ENCODE measurements around the gene NTRK2.
A peak's percentile ranks its signal among the peaks of the same experiment; 100 is the strongest.

The NTRK2 gene

DNA sequence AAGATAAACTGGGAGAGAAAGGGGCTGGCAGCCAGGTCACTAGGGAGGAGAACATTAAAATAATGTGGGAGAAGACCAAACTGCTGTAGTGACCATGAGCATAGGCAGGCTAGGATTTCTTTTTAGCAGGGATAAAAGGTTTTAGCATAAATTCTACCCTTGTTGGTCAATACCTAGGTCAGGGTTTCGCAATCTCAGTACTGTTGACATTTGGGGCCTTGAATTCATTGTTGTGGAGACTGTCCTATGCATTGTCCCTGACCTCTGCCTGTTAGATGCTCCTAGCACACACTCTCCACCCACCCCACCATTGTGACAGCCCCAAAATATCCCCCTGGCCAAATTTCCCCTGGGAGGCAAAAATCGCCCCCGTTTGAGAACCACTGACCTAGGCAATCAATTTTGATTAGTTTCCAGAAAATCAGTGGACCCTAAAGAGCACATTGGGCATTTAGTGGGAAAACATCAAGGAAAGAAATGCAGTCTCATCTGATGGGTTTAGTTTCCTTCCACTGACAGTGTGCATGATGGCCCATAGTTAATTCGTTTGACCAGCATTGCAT, 181.4 kb downstream of the NTRK2 start:
- no peak for DNase-seq (ENCODE audit: low spot score)

DNA sequence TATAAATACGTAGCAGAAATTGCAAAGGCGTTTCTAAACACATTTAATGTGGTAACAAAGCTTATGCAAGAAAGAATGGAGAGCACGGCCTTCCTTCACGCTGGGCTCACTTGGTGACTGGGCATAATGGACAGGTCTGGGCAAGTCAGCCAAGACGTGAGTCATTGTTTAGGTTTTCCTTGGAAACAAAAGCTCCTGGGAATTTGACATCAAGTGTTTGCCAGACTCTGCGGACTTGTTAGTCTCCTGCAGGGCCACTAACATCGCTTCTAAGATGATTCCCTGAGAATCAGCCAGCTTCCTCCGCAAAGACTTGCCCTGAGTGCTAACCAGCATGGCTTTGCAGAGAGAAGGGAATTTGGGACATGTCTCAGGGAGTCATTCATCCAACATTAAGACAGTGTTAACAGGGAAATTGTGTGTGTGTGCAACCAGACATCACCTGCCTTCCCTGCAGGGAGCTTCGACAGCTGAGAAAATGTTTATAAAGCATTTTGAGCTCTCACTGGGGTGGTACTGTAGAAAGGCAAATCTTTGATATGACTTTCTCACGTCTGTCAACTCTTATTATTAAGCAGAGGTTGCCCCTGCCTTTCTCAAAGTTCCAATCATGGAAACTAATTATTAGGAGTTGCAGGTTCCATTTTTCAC, 182.5 kb downstream of the NTRK2 start:
- DNase-seq (ENCODE audit: low spot score), result peak; percentile 75

DNA sequence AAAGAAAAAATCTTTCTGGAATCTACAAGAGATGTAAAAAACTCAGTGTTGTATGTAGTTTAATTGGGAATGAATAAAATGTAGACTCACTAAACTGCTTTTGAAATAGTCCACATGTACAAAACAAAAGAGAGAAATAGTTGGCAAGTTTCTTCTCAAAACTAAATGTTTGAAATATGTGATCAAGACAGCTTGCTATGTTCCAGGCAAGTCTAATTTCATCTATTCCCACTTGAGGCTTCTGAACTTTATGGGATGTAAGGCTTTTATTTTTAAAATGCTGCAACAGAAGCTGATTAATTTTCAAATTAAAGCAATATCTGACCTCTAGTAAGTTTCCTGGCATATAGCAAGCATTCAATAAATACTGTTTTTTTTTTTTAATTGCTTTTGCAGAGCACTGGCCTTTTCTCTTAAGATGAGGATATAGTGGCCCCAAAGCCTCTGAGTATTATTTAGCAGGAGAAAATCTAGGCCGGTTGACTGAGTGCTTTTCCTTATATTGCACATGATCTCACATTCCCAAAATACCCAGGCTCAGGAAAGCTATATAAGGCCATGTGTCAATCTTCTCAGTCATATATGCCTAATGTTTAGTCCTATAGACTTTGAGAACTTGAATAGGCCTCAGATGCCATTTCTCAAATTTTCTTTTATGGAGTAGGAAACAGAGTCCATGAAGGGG, 183.2 kb downstream of the NTRK2 start:
- DNase-seq (ENCODE audit: low spot score), result no peak

DNA sequence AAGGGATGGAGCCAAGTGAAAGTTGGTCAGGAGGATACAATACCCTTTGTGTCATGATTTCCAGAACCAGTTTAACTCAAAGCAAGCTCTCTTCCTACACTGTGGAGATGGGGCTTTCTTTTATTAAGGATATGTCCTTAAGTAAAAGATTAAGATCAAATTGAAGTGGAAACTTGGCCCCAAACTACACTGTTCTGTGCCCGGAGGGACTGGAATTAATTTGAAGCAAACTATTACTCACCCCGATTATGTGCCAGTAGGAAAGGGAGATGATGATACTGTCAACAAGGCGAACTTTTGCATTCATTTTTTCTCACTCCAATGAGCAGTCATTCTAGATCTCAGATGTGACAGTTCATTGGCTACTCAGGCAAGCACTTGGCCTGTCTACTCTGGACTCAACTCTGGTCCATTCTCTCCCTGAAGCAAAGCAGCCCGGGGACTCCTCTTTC, 186.7 kb downstream of the NTRK2 start:
- no peak for DNase-seq (ENCODE audit: low spot score)

DNA sequence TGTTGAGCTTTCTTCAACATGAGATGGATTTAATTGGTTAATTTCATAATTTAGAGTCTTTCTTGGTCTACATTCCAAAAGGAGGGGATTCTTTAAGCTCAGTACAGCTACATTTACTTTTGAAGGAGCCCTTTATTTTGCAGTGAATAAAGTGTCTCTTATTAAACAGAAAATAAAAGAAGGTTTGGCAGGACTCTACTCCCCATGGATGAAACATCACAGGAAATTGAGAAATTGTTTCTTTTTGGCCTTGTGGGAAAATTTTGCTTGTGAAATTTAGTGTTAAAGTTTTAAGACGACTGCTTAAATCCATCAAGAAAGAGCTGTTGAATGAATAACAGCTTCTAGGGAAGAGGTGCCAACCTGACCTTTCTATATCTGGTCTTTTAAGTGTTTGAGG, 187.7 kb downstream of the NTRK2 start:
- DNase-seq (ENCODE audit: low spot score), result no peak

DNA sequence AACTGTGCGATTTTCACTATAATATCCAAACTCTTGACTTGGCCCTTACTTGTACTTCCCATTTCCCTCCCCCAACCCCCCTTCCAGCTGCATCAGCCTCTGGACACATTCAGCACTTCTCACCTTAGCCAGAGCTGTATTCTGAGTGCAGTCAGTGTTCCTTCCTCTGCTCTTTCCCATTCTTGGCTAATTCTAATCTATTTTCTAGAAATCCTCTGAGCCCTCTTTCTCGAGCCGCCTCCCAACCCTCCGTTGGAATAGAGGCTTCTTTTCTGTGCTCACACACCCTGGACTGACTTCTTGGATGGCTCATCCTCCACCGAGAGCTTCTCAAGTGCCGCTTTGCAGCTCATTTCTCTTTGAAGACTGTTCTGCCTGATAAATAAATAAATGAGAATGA, 188.8 kb downstream of the NTRK2 start:
- no peak for DNase-seq (ENCODE audit: low spot score)

DNA sequence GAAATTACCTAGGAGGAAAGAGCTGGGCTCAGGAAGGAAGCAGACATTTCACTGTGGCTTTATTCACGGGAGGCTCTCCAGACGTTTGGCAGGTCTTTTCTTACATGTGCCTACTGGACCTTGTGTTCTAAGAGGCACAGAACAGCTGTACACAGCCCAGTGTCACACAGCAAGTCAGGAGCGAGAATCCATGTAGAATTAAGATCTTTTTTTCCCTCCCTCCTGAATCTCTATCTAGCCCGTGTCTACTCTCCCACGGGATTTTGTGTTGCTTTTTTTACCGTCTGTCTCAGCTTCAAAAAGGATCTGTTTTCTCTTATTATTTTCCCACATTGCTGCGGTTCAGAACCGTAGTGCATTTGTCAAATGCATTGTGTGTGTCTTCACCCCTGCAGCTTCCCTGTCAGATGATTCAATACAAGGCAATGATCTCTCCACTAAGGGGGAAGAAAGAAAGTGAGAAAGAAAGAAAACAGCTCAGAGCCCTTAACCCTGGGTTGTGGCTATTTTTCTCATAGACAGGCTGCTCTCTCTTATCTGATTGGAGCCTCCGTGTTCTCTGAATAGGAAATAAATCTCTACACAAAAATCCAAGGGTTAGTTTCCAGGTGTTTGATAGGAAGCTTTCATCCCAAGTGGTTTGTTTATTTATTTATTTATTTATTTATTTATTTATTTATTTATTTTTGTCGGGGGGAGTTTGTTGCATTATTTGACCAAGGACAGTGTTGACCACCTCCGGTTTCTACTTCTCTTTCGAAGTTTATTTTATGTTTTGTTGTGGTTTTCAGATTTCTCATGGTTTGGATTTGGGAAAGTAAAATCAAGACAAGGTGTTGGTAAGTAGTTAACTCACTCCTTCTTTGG, 191.0 kb downstream of the NTRK2 start:
- no peak for DNase-seq (ENCODE audit: low spot score)

DNA sequence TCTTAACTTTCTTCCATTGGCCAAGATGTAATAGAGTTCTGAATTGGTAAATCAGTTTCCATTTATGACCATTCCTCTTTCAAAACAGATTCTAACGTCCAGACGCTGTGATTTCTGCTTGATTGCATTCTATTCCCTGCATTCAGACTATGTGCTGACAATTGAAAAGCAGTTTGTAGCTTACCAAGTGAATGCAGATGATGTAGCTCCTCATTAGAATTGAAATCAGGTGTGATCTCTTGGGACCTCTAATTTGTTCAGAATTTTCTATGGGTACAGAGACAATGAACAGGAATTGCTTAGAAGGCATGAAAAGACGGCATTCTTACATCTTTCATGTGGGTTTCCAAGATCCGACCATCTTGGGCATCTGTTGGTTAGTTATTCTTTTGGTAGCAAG, 191.9 kb downstream of the NTRK2 start:
- no peak for DNase-seq (ENCODE audit: low spot score)

DNA sequence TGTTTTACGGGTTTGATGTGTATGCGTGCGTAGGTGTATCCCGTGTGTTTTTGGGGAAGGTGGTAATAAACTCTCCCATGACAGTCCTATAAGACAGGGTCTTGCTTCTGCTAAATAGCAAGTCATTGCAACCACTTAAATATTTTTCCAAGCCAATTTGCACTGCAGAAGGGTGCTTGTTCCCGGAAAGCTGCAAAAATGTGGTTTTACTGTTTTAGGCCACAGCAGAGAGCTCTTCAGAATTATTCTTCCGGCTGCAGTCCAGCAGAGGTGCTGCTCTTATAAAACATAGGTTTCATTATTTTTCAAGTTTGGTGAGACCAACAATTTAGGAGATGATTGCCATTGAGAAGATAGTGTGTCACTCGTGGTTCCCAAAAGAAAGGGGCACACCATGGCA, 192.8 kb downstream of the NTRK2 start:
- no peak for DNase-seq (ENCODE audit: low spot score)

DNA sequence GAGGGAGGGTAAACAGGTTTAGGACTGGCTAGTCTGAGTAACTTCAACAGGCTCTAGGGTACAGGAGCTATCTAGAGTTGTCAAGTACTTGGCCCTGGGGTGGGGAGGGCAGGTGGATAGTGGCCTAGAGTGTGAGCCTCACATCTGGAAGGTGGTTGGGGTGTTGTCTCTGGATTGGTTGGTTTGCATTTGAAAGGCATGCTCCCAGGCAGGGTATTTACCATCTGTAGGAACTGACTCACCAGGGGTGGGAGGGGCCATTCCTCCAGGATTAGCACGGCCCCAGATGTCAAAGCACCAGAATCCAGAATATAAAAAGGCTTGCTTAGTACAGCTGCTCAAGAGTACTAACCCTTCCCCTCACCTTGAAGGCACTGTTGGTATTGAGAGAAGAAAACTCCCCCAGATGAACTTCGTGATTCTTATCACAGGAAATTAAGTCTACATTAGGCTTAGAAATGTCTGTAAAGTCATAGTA, 193.3 kb downstream of the NTRK2 start:
- peak; percentile 64 for DNase-seq (ENCODE audit: low spot score)

DNA sequence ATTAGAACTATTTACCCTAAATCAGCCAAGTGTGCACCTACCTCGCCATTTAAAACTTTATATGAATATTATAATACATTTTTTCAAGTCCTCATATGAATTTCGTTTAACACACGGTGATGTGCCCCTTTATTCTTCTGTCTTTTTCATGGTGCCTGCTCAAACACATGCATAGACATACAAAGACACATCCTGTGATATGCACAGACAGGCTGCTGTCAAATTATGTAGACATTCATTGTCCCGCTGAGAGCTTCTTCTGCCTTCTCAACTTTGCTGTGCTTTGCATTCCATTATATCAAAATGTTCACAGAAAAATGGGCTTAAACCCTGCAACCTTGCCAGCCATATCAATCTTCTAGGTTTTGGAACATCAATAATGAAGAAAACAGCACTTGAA, 193.8 kb downstream of the NTRK2 start:
- no peak for DNase-seq (ENCODE audit: low spot score)

DNA sequence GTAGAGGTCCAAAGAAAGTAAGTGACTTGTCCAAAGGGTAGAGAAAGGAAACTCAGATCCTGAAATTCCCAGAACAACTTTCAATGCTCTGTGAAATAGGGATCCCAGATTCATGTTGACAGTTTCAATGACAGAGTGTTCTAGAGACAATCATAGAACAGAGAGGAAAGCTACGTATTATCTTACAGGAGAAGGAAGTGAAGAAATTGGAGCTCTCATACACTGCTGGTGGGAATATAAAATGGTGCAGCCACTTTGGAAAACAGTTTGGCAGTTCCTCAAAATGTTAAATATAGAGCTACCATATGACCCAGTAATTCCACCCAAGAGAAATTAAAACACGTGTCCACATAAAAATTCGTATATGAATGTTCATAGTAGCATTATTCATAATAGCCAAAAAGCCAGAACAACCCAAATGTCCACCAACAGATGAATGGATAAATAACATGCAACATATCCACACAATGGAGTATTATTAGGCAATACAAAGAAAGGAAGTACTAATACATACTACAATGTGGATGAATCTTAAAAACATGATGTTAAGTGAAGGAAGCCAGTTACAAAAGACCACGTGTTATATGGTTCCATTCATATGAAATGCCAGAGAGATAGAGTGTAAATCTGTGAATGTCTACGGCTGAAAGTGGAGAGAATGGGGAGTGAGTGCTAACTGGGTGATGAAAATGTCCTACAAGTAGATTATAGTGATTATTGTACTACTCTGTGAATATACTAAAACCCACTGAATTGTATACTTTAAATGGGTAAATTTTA, 197.1 kb downstream of the NTRK2 start:
- DNase-seq (ENCODE audit: low spot score), result no peak

DNA sequence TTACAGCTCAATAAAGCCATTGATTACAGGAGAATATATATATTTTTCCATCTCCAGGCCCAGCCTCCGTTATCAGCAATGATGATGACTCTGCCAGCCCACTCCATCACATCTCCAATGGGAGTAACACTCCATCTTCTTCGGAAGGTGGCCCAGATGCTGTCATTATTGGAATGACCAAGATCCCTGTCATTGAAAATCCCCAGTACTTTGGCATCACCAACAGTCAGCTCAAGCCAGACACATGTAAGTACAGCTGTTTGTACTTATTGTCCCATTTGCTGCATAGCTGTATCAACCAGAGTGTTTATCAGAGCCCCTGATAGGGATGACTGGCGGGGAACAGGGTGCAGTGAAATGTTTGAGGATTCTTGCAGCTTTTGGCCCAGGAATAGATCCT, 197.7 kb downstream of the NTRK2 start:
- DNase-seq (ENCODE audit: low spot score), result no peak

DNA sequence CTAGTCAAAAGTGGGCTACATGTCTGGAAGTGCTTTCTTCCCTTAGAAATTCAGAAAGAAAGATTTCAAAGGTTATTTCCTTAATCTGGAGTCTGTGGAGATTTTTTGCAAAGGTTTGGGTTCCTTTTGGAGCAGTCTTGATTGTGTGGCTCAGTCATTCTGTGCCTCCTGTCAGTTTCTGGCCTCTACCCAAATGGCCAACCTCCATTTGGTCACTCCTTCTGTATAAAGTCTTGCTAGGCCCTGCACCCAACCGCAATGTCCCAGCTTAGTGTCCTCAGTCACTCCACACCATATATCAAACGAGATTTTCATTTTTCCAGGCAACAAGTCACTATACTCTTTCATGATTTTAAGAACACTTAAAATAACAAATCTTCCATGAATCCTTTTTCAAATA, 199.6 kb downstream of the NTRK2 start:
- no peak for DNase-seq (ENCODE audit: low spot score)

DNA sequence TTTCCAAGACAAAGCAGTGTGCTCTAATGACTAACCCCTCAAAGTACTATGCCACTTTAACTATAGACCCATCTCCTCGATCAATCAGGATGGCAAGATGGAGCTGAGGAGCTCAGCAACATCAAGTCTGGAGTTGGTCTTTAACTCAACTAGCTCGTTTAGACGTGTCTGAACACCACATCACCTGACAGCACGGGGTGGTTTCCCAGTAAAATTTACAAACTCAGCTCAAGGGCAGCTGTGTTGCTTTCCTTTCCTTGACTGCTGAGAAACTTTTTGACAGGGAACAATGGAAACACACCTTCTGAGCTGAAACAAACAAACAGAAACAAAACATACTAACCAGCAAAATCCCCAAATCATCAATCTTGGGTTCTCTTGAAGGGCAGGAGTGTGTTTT, 202.5 kb downstream of the NTRK2 start:
- no peak for DNase-seq (ENCODE audit: low spot score)

DNA sequence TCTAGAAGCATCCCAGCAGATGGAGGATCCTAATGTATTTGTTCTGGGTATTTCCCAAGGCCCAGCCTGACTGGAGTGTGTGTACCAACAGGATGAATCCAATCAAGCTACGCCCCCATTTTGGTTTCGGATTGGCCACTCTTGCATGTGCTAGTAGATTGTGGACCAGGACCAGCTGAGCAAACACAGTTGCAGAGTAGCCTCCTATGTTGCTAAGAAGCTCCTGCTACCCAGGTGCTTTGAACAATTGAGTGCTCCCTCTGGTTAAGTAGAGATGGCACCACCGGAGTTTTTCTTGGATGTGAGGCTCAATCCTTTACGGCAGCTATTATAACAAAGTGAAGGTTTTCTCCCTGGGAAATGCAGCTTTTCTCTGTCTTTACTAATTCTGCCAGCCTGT, 204.5 kb downstream of the NTRK2 start:
- DNase-seq (ENCODE audit: low spot score), result no peak

DNA sequence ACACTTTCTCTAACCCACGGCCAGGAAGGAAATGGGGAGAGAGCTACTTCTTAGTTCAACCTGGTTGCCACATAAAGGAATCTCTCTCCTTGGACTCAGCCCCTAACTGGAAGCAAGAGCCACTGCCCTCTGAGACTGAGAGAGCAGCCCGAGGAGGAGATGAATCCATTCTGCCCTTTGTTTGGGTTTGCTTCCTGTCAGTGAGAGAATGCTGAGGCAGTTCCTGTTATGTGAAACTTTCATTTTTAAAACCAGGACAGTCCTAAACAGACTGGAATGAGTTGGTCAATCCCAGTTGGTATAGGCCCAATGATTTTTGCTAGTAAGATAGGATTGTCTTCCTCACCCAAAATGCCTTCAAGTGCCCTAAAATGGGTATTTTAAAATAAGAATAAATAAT, 205.1 kb downstream of the NTRK2 start:
- peak; percentile 48 for DNase-seq (ENCODE audit: low spot score)

DNA sequence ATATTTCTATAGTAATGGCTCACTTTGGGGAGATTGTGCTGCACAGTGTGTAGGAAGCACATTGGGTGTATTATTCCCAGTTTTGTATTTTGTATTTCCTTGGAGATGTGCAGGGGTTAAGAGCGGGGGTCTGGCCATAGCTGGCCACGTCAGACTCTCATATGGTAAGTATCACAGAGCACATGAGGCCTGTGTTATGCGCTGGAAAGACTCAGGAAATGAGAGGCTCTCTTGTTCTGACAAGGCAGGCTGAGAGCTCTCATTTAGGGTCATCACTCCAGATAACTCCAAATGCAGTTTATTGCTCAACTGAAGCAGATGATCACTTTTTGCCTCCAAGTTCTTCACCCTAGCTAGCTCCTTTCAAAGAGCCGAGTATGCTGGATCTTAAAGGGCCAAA, 205.7 kb downstream of the NTRK2 start:
- DNase-seq (ENCODE audit: low spot score), result no peak

DNA sequence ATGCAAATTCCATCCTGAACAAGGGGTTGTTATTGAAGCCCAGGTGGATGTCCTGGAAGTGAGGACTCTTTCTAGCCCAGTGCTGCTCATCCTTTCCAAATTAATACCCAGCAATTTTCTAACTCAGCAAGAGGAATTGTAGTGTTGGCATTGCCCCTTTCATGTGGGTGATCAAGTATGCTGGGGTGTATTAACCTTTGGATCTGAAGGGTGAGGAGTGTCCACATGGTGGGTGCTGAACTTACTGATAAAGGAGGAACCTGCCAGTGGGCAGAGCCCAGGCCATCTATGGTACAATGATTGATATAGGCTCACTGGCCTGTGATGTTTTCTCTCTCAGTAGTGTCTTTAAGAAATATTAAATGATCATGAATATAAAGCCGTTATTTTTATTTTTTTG, 210.1 kb downstream of the NTRK2 start:
- DNase-seq (ENCODE audit: low spot score), result no peak

DNA sequence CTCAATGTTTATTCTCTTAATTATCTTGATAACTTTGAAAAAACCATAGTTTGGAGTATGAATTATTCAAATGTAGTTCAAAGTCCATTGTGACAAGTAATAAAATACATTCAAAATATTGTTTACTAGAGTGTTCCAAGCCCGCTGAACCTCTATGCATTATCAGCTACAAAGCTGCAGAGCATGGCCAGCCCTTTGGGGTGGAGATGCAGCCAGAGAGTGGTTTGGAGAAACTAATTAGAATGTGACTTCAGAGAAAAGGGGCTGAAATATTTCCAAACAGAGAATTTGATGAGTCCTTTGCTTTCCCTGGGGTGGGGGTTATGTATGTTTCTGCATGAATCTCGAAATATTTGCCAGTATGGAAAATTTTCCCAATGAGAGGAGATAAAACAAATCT, 211.3 kb downstream of the NTRK2 start:
- DNase-seq (ENCODE audit: low spot score), result no peak

DNA sequence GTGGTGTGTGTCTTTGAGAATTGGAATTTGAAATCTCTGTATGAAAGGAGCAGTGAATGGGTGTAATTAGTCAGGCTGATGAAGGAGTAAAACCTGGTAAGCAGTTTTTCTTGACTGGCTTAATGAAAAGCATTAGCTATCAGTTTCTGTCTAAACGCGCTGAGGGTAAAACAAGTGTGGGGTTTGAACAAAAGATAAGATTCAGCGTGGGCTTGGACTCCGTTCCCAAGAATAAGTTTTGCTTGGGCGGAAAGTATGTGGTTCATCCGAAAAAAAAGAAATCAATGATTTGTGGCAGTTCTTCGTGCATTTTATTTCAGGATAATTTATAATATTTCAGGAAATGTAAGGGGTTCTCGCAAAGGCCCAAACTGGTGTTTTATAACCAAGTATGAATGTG, 217.3 kb downstream of the NTRK2 start:
- DNase-seq (ENCODE audit: low spot score), result no peak

DNA sequence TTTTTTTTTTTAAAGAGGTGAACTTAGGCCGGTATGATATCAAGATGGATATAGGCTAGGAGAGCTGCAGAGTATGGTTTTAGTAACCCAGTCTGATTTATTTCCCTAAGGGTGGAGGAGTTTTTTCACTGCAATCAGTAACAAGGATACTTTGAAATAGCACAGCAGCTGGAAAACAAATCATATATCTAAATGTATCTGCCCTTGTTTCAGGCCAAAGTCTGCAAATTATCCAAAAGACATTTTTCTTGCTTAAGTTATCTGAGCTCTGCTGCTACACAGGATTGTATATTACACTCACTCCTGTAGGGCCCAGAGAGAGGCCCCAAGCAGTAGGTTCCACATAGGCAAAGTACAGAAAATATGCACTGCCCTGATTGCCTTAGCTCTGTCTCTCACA, 222.4 kb downstream of the NTRK2 start:
- DNase-seq (ENCODE audit: low spot score), result no peak

Data from kidney capillary endothelial cell (primary cell).